Hepatocyte (in vitro differentiated cells): ENCODE data around the gene CHD2.

Experiments used
- EZH2 ChIP-seq: fragments of 200-600 bp; sonication (generic); IDR thresholded peaks from 2 replicates; pipeline ENCODE4 v1.6.1; 2016; ENCODE audit warnings: antibody characterized with exemption, mild to moderate bottlenecking, borderline replicate concordance
- EZH2phosphoT487 ChIP-seq: fragments of 200-600 bp; sonication (generic); IDR thresholded peaks from one replicate; pipeline ENCODE4 v1.6.1; 2018; ENCODE audit warnings: antibody characterized with exemption, mild to moderate bottlenecking, low read depth, moderate library complexity; ENCODE audit not compliant: unreplicated experiment, severe bottlenecking
- TF ChIP-seq, protein P1 (sequence below): fragments of 200-600 bp; sonication (generic); IDR thresholded peaks from 2 replicates; pipeline ENCODE4 v1.5.1; 2016; ENCODE audit warnings: antibody characterized with exemption, mild to moderate bottlenecking; ENCODE audit not compliant: poor library complexity

DNA sequence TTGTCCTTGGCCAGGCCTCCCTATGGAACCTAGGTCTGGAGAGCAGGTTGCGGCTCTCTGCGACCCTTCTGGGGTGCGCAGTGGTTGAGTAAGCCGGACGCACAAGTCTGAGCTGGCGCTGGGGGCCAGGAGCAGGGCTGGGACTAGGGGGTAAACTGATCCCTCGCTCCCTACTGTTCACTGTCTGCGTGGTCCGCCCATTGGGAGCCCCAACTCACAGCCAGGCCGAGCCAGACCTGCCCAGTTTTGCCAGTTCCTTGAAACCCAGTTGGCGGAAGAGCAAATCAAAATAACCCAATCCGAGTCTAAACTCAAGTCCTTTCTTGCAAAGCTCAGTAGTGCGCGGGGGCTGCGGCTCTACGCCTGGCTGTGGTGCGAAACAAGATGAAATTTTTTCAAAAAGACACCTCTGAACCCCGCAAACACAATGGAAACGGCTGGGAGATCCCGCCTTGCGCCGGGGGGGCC lies 171.4 kb downstream of the CHD2 start:
- TF ChIP-seq, protein P1, sequence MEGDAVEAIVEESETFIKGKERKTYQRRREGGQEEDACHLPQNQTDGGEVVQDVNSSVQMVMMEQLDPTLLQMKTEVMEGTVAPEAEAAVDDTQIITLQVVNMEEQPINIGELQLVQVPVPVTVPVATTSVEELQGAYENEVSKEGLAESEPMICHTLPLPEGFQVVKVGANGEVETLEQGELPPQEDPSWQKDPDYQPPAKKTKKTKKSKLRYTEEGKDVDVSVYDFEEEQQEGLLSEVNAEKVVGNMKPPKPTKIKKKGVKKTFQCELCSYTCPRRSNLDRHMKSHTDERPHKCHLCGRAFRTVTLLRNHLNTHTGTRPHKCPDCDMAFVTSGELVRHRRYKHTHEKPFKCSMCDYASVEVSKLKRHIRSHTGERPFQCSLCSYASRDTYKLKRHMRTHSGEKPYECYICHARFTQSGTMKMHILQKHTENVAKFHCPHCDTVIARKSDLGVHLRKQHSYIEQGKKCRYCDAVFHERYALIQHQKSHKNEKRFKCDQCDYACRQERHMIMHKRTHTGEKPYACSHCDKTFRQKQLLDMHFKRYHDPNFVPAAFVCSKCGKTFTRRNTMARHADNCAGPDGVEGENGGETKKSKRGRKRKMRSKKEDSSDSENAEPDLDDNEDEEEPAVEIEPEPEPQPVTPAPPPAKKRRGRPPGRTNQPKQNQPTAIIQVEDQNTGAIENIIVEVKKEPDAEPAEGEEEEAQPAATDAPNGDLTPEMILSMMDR = no peak
- TF ChIP-seq EZH2 (no peak), EZH2phosphoT487 (no peak)
